ENCODE results near the gene TRPC3. TPM values are rescaled to one million over a fixed set of nuclear protein-coding genes. Genes with fewer than 3 reads are reported as not detected.
A peak's percentile ranks its signal among the peaks of the same experiment; 100 is the strongest.

The TRPC3 gene
- total RNA-seq, 1 experiment from 2014 or later: 0.25 TPM

- POLR2A ChIA-PET: no interaction called here
- no peak for ATAC-seq
- BruUV-seq (replicated peaks): no TSS peak
These were observed 23.9 kb downstream of the TRPC3 start for GRCh38 chr4:121927948-121928347.

More at GRCh38 chr4:121927948-121928347, 23.9 kb downstream of the TRPC3 start:
- peaks cover 20 to 25% of the 10 kb centered on the region in 2 experiments for H3K4me1 ChIP-seq (ENCODE audit: control insufficient read depth in 1 of 2, insufficient read depth in 2 of 2, low read length in 2 of 2)
- TF ChIP-seq CBX3 (IDR thresholded peaks at IDR 0.05; ENCODE audit: low read depth) (no peak), FOSL1 (IDR thresholded peaks at IDR 0.05; ENCODE audit: low read depth) (no peak), JUND (IDR thresholded peaks at IDR 0.05) (no peak), SRF (IDR thresholded peaks at IDR 0.05; ENCODE audit: low read depth) (no peak), CEBPB (IDR thresholded peaks at IDR 0.05; ENCODE audit: low read depth) (no peak), REST (IDR thresholded peaks at IDR 0.05; ENCODE audit: low read depth) (no peak), ZNF274 (IDR thresholded peaks at IDR 0.05; ENCODE audit: low read depth, low read length) (no peak), EGR1 (IDR thresholded peaks at IDR 0.05; ENCODE audit: low read depth) (no peak), CTCF (IDR thresholded peaks at IDR 0.05 in 2 of 3, conservative IDR thresholded peaks at IDR 0.05 in 1 of 3; ENCODE audit: borderline replicate concordance in 1 of 3, insufficient read depth in 1 of 3, low read depth in 2 of 3, low read length in 2 of 3) (no peak), TCF7L2 (IDR thresholded peaks at IDR 0.05; ENCODE audit: borderline replicate concordance, extremely low read depth, insufficient read depth, insufficient read length) (no peak), EZH2 (IDR thresholded peaks at IDR 0.05) (no peak), YY1 (IDR thresholded peaks at IDR 0.05; ENCODE audit: extremely low read depth, insufficient replicate concordance, low read depth, low read length) (no peak), EZH2phosphoT487 (IDR thresholded peaks at IDR 0.05; ENCODE audit: borderline replicate concordance) (no peak), POLR2AphosphoS5 (IDR thresholded peaks at IDR 0.05; ENCODE audit: low read depth, low read length) (no peak), SP1 (IDR thresholded peaks at IDR 0.05; ENCODE audit: low read depth) (no peak)
- intact Hi-C loops (cut with micrococcal nuclease): no loop called here
- H3K36me3 ChIP-seq (ENCODE audit: control insufficient read depth in 1 of 2, insufficient read depth in 2 of 2, low read length in 2 of 2): no peaks in the 10 kb centered on the region
- H3K79me2 ChIP-seq (ENCODE audit: insufficient read depth, low read length): no peaks in the 10 kb centered on the region
- H2AFZ ChIP-seq (ENCODE audit: low read depth, low read length, poor library complexity, severe bottlenecking): no peak overlapping the region
- H3K27ac ChIP-seq (ENCODE audit: low read depth, low read length): no peak overlapping the region
- H3K27me3 ChIP-seq (ENCODE audit: insufficient read depth, low read length): no peaks in the 10 kb centered on the region
- CTCF ChIA-PET: no interaction called here
- H3K9me3 ChIP-seq (ENCODE audit: control insufficient read depth in 1 of 2, insufficient read depth in 1 of 2, low read depth in 1 of 2, low read length in 2 of 2): no peaks in the 10 kb centered on the region
- no peak overlapping the region for H3K9ac ChIP-seq (ENCODE audit: low read length)
- H3K4me2 ChIP-seq (ENCODE audit: low read length): peak overlapping the region; percentile 4; the same call in 1 of the 2 replicates
- RAD21 ChIA-PET (ENCODE audit: low non-redundant PET in 1 of 2, low total read pairs in 2 of 2, uncharacterized antibody in 2 of 2, unreplicated experiment in 2 of 2): no interaction called here
- no peaks in the 10 kb centered on the region for H4K20me1 ChIP-seq (ENCODE audit: insufficient read depth)
- DNase-seq (ENCODE audit: low read depth, low spot score): no peak
- no peak overlapping the region for H3K4me3 ChIP-seq (replicated peaks in 1 of 2; ENCODE audit: low read depth in 1 of 2, low read length in 2 of 2)
- H3K9me2 ChIP-seq (ENCODE audit: insufficient read depth): no peaks in the 10 kb centered on the region

Data from HCT116 (cell line).